T-helper 2 cell (primary cell): Measurements from ENCODE around the gene ARRB1.
A peak's percentile ranks its signal among the peaks of the same experiment; 100 is the strongest.
"Not testable (repeated sequence)": the region's sequence is repeated elsewhere in the genome, so short reads cannot be mapped to it uniquely, and the experiment has no call there.

ENCODE experiments used
- DNase-seq, 5 experiments: peaks; one replicate each; pipeline versions ENCODE4 v3.0.0 to v3.0.0-alpha.2; 2012 to 2022

The ARRB1 gene

GRCh38 chr11:75298191-75298975 is 53.1 kb downstream of the ARRB1 start:
- DNase-seq = no peak

GRCh38 chr11:75293903-75294302 is 57.6 kb downstream of the ARRB1 start:
- no peak for DNase-seq

GRCh38 chr11:75292943-75293342 is 58.5 kb downstream of the ARRB1 start:
- DNase-seq = no peak

GRCh38 chr11:75291741-75292140 is 59.7 kb downstream of the ARRB1 start:
- DNase-seq = no peak

- no peak for DNase-seq
Observed at GRCh38 chr11:75289919-75290318, 61.5 kb downstream of the ARRB1 start.

GRCh38 chr11:75289511-75289760 is 62.0 kb downstream of the ARRB1 start:
- DNase-seq = no peak

GRCh38 chr11:75287579-75287978 is 63.9 kb downstream of the ARRB1 start:
- no peak for DNase-seq

GRCh38 chr11:75286826-75287465 is 64.5 kb downstream of the ARRB1 start:
- DNase-seq = no peak

GRCh38 chr11:75285776-75286360 is 65.6 kb downstream of the ARRB1 start:
- no peak for DNase-seq

GRCh38 chr11:75283391-75283931 is 68.0 kb downstream of the ARRB1 start:
- DNase-seq = no peak

- DNase-seq = no peak
Observed at GRCh38 chr11:75281469-75282095, 69.9 kb downstream of the ARRB1 start.

GRCh38 chr11:75280770-75281468 is 70.5 kb downstream of the ARRB1 start:
- no peak for DNase-seq

GRCh38 chr11:75280227-75280701 is 71.2 kb downstream of the ARRB1 start:
- DNase-seq = peak; percentile 36 to 80 (median 57)

- no peak for DNase-seq
Observed at GRCh38 chr11:75279273-75279672, 72.2 kb downstream of the ARRB1 start.

- no peak for DNase-seq
Observed at GRCh38 chr11:75277991-75278790, 73.3 kb downstream of the ARRB1 start.

- DNase-seq = no peak
Observed at GRCh38 chr11:75277211-75277805, 74.2 kb downstream of the ARRB1 start.

GRCh38 chr11:75276686-75277085 is 74.8 kb downstream of the ARRB1 start:
- DNase-seq = no peak

GRCh38 chr11:75276186-75276585 is 75.3 kb downstream of the ARRB1 start:
- DNase-seq = no peak

GRCh38 chr11:75275581-75275980 is 75.9 kb downstream of the ARRB1 start:
- DNase-seq = peak in 4 of 5 experiments; percentile 31 to 97 (median 51)

- not testable (repeated sequence) for DNase-seq
Observed at GRCh38 chr11:75274716-75275115, 76.7 kb downstream of the ARRB1 start.
